Bronchial epithelial cell (primary cell): Measurements from ENCODE around the gene CERT1. TPM values are rescaled to one million over a fixed set of nuclear protein-coding genes. Genes with fewer than 3 reads are reported as not detected.
"Not testable (repeated sequence)": the region's sequence is repeated elsewhere in the genome, so short reads cannot be mapped to it uniquely, and the experiment has no call there.

Experiments used
- DNase-seq: peaks from one replicate; pipeline ENCODE4 v3.0.0-alpha.2; 2010; ENCODE audit warnings: low read depth
- FAIRE-seq: peaks from 2 replicates; lab custom pipeline; 2011; peaks lifted over from hg19 to GRCh38; lab: Jason Lieb, UNC
- H3K27me3 ChIP-seq: 2 replicates; pipeline ENCODE4 v1.5.1; 2011; ENCODE audit warnings: low read length; ENCODE audit not compliant: control insufficient read depth, insufficient read depth
- H3K36me3 ChIP-seq: 2 replicates; pipeline ENCODE4 v1.5.1; 2011; ENCODE audit warnings: low read length; ENCODE audit not compliant: control insufficient read depth, insufficient read depth
- H3K4me3 ChIP-seq: 2 replicates; pipeline ENCODE4 v1.5.1; 2011; ENCODE audit warnings: mild to moderate bottlenecking, low read depth, low read length, control low read depth
- CTCF ChIP-seq: IDR thresholded peaks from 2 replicates; pipeline ENCODE4 v1.5.1; 2011; ENCODE audit warnings: mild to moderate bottlenecking, moderate library complexity, low read length, control low read depth, inconsistent platforms; ENCODE audit not compliant: insufficient read depth, severe bottlenecking
- total RNA-seq: library from RNA; depleted of rRNA; stranded (reverse); fragments of >200 nt; gene quantifications from 2 replicates; pipeline ENCODE4 v1.2.1, GENCODE V29; 2014

Gene CERT1
- 20.5 and 25.3 TPM in 2 replicates for total RNA-seq

DNA sequence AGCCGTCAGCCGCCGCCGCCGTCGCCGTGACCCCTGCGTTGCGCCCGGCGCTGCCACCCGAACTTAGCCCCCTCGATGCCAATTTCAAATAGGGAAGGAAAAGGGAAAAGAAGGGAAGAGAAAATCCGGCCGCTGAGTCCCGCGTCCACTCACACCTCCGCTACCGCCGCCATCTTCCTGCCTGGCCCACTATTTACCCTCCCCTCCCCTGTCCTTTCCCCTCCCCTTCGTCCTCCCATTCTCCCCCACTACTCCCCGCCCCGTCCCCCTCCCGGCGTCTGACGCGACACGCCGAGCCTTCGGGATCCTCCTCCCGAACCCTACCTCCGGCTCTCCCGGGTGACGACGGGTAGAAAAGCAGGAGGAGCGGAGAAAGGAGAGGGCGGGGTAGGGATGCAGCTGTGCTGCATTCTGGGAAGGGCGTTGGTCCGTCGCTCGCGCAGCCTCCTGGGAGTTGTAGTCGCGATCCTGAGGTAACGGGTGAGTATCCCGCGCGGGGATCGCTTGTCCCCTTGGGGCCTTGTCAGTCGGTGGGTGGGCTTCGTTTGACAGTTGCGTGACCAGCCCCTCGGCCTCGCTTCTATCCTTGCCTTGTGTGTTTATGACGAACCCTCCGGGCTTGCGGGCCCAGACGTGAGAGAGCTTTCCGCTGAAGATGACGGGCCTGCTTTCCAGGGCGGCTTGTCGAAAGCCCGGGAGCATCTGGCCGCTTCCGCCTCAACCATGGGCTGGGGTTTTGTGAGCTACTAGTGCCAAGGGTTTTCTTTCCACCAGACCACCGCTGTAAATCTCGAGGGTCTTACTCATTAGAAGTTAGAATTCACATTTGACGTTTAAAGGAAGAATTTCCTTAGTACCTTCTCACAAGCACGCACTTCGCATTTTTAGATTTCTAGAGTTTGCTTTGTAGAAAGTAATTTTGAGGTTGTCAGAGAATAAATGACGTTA, at the start of gene CERT1, which contains the start of gene POLK:
Gene CERT1 (minus strand): TSS at position 195 of the 948 bp plus-strand sequence. CDS start 422 bp downstream, outside the sequence.
Gene POLK (plus strand): TSS at position 457 of the 948 bp plus-strand sequence.
- peak; percentile 97 for DNase-seq
- Histone ChIP-seq H3K36me3 (no peaks in the 10 kb centered on the region), H3K27me3 (no peaks in the 10 kb centered on the region), H3K4me3 (peak within 1 kb of the TSS; percentile 75)
- TF ChIP-seq CTCF = no peak
- peak; percentile 7 for FAIRE-seq

GRCh38 chr5:75560655-75561054, 49.2 kb upstream of the CERT1 start:
- not testable (repeated sequence) for H3K36me3 ChIP-seq, DNase-seq, H3K27me3 ChIP-seq, H3K4me3 ChIP-seq, FAIRE-seq

GRCh38 chr5:75558981-75559632, 47.7 kb upstream of the CERT1 start:
- Histone ChIP-seq H3K27me3 (no peaks in the 10 kb centered on the region), H3K36me3 (peaks cover 1% of the 10 kb centered on the region), H3K4me3 (no peak overlapping the region)
- TF ChIP-seq CTCF = no peak
- FAIRE-seq = no peak
- no peak for DNase-seq

GRCh38 chr5:75558221-75558620, 46.8 kb upstream of the CERT1 start:
- Histone ChIP-seq H3K36me3 (peaks cover 1% of the 10 kb centered on the region), H3K4me3 (no peak overlapping the region), H3K27me3 (no peaks in the 10 kb centered on the region)
- no peak for TF ChIP-seq CTCF
- DNase-seq (no peak), FAIRE-seq (no peak)

DNA sequence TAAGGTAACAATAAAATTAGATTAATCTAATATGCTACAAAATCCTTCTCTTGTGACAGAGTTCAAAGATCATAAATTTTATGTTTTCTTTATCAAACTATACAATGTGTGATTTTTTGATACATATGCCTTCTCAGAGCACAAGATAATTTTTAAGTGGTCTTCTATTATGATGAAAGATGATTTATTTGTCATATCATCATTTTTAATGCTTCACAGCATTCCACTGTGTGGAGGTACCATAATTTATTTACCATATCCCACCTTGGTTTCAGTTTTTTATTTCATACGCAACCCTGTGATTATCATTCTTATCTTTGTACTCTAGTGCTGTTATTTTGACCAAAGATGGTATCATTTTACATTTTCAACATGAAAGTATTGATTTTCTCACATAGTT, 41.9 kb upstream of the CERT1 start:
- no peaks in the 10 kb centered on the region for H3K27me3 ChIP-seq
- no peak for DNase-seq
- H3K36me3 ChIP-seq = peaks cover 3% of the 10 kb centered on the region
- FAIRE-seq = no peak
- no peak overlapping the region for H3K4me3 ChIP-seq
- no peak for TF ChIP-seq CTCF

DNA sequence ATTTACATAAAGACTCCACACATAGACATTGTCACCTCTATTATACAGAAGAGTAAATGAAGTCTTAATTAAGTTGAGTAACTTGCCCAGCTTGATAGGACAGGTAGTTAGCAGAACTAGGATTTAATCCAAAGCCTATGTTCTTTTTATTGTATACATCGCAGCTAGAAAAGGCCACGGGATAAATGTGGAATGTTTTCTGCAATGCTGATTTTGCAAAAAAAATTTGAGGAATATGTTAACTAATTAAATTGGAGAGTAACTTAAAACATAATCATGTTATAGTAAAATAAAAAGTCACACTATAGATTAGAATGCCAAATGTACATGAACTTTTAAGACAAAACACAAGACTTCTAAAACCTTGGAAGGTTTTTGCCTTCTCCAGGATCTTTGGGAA, 41.3 kb upstream of the CERT1 start:
- FAIRE-seq (no peak), DNase-seq (no peak)
- no peaks in the 10 kb centered on the region for H3K27me3 ChIP-seq
- peaks cover 3% of the 10 kb centered on the region for H3K36me3 ChIP-seq
- no peak overlapping the region for H3K4me3 ChIP-seq
- TF ChIP-seq CTCF = no peak
